ENCODE measurements around the gene ENO4. TPM values are rescaled to one million over a fixed set of nuclear protein-coding genes. Genes with fewer than 3 reads are reported as not detected.

ENO4 gene
- total and polyA plus RNA-seq, 3 donors from 2014 or later = 1.8 to 9.8 (median 5.6) TPM

- no peak for DNase-seq
- Histone ChIP-seq H3K4me3 (no peak overlapping the region), H3K4me1 (no peaks in the 10 kb centered on the region), H3K27me3 (no peaks in the 10 kb centered on the region), H3K9me3 (no peaks in the 10 kb centered on the region), H3K27ac (no peak overlapping the region), H3K36me3 (ENCODE audit: low read depth, missing control alignments) (no peaks in the 10 kb centered on the region)
- intact Hi-C loops (cut with DNase I; ENCODE audit: low total_unique reads) = no loop called here
- 77% methylated on average over 17 of the region's 17 CpGs for WGBS, 2 donors
- TF ChIP-seq POLR2A (IDR thresholded peaks at IDR 0.05) = no peak
- no peak for TF ChIP-seq CTCF (IDR thresholded peaks at IDR 0.05)
These were observed 15.0 kb upstream of the ENO4 start for GRCh38 chr10:116833986-116834985.

DNA sequence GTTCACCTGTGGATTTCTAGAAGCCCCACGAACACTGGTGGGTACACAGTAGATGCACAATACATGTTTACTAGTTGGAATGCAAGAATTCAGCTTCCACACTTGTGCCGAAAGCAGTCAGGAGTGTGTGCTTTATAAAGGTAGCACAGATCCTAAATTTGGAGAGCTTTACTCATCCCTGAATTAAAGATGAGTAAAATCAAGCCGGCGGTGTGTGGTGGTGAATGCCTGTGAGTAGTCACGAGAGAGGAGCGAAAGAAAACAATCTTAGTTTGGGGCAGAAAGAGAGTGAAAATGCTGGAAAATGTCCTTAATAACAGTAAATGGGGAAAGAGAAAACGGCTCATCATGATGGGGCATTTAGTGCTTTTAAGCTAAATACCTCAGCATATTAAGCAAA is 13.6 kb upstream of the ENO4 start:
- no peaks in the 10 kb centered on the region for H3K9me3 ChIP-seq
- H3K36me3 ChIP-seq (ENCODE audit: low read depth, missing control alignments) = no peaks in the 10 kb centered on the region
- 76 to 82% methylated on average over 7 of the region's 7 CpGs for WGBS, 2 donors
- intact Hi-C loops (cut with DNase I; ENCODE audit: low total_unique reads) = no loop called here
- H3K27ac ChIP-seq = no peak overlapping the region
- no peak overlapping the region for H3K4me3 ChIP-seq
- DNase-seq = no peak
- TF ChIP-seq CTCF (IDR thresholded peaks at IDR 0.05) (no peak), POLR2A (IDR thresholded peaks at IDR 0.05) (no peak)
- no peaks in the 10 kb centered on the region for H3K4me1 ChIP-seq
- H3K27me3 ChIP-seq = no peaks in the 10 kb centered on the region

- H3K9me3 ChIP-seq = no peaks in the 10 kb centered on the region
- intact Hi-C loops (cut with DNase I; ENCODE audit: low total_unique reads) = no loop called here
- H3K4me1 ChIP-seq = no peaks in the 10 kb centered on the region
- H3K27me3 ChIP-seq = no peaks in the 10 kb centered on the region
- TF ChIP-seq POLR2A (IDR thresholded peaks at IDR 0.05) = no peak
- no peak for TF ChIP-seq CTCF (IDR thresholded peaks at IDR 0.05)
- H3K27ac ChIP-seq = no peak overlapping the region
- H3K4me3 ChIP-seq = no peak overlapping the region
- H3K36me3 ChIP-seq (ENCODE audit: low read depth, missing control alignments) = no peaks in the 10 kb centered on the region
- no peak for DNase-seq
- WGBS, 2 donors = 68% methylated on average over 4 of the region's 4 CpGs
These were observed 13.2 kb upstream of the ENO4 start for GRCh38 chr10:116836083-116836482.

DNA sequence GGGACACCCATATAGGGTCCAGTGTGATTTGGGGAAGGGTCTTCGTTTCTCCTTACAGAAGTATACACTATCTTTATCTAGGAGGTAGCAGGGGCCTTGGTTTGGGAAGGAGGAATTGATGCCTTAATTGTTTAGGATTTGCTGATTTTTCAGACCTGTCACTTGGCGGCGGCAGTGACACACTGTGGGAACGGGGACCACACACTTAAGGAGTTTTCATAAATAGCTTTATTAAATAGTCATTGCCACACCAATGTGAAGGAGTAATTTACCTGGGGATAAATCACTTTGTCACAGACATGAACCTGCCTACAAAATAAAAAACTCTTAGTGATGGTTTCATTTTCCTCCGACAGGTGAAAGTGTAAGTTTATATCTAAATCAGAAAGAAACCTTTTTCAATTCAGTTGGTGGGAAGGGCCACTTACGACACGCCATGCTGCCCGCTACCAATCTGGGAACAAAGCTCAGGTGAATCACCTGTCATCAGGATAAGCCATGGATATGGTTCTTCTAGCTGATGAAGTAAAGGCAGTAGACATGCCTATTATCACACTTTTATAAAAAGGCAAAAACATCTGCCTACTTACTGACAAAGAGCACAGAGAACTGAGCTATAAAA is 12.3 kb upstream of the ENO4 start:
- WGBS, 2 donors = 83 to 87% methylated on average over 8 of the region's 8 CpGs
- Histone ChIP-seq H3K27ac (no peak overlapping the region), H3K4me3 (no peak overlapping the region), H3K9me3 (no peaks in the 10 kb centered on the region), H3K27me3 (no peaks in the 10 kb centered on the region), H3K4me1 (no peaks in the 10 kb centered on the region), H3K36me3 (ENCODE audit: low read depth, missing control alignments) (no peaks in the 10 kb centered on the region)
- DNase-seq = no peak
- intact Hi-C loops (cut with DNase I; ENCODE audit: low total_unique reads) = no loop called here
- TF ChIP-seq POLR2A (IDR thresholded peaks at IDR 0.05) (no peak), CTCF (IDR thresholded peaks at IDR 0.05) (no peak)

Data from testis (tissue), 3 donors.